HepG2 (cell line): ENCODE data around the gene LCN12. TPM values are rescaled to one million over a fixed set of nuclear protein-coding genes. Genes with fewer than 3 reads are reported as not detected.

ENCODE experiments used
- ATAC-seq: fragments of 200-7000 bp; cut with Tn5 transposase; 3 replicates; pipeline ENCODE4 v1.9.1; 2020; ENCODE audit warnings: mild to moderate bottlenecking, moderate library complexity
- BruUV-seq: library from RNA; stranded (reverse); fragments of 400-500 nt; replicated peaks from 2 replicates; lab custom pipeline; 2021; lab: Mats Ljungman, UMichigan
- CTCF ChIA-PET: fragments of 300-600 bp; formaldehyde crosslinking; extraction: SDS; loops from one replicate; lab custom pipeline; 2021; ENCODE audit warnings: low total read pairs, inconsistent platforms, low intra/inter-chr PET ratio; lab: Yijun Ruan, JAX
- POLR2A ChIA-PET: fragments of 350-600 bp; sonication (Branson Sonifier 250); formaldehyde crosslinking; loops from one replicate; lab custom pipeline; 2020; ENCODE audit warnings: antibody characterized with exemption, inconsistent platforms; lab: Yijun Ruan, JAX
- DNase-seq: peaks from one replicate; pipeline ENCODE4 v3.0.0-alpha.2; 2015; ENCODE audit warnings: low spot score
- FAIRE-seq: peaks from 3 replicates; lab custom pipeline; 2011; peaks lifted over from hg19 to GRCh38; lab: Jason Lieb, UNC
- H2AFZ ChIP-seq: one replicate; pipeline ENCODE4 v1.6.1; 2011; ENCODE audit warnings: low read length, inconsistent platforms
- H3K27ac ChIP-seq: fragments of 300-600 bp; 3 replicates; pipeline ENCODE4 v1.8.0; 2011; ENCODE audit warnings: mixed run types, mild to moderate bottlenecking, mixed read lengths, low read length, inconsistent platforms; ENCODE audit not compliant: insufficient read depth; ENCODE audit errors: extremely low read length
- H3K27me3 ChIP-seq, 2 experiments: fragments of 200-600 bp in 1 of 2; 2 replicates in 1 of 2; 3 replicates in 1 of 2; pipeline versions ENCODE4 v1.6.0 to v1.8.0; 2011; ENCODE audit warnings: low read length in 2 of 2, mild to moderate bottlenecking in 2 of 2, moderate library complexity in 2 of 2, inconsistent platforms in 1 of 2; ENCODE audit not compliant: insufficient read depth in 2 of 2, control insufficient read depth in 1 of 2
- H3K36me3 ChIP-seq, 2 experiments: fragments of 200-600 bp in 1 of 2; replicated peaks in 1 of 2; 2 replicates in 1 of 2; 3 replicates in 1 of 2; pipeline versions ENCODE4 v1.5.1 to v1.8.0; 2011; ENCODE audit warnings: low read length in 2 of 2, inconsistent platforms in 1 of 2; ENCODE audit not compliant: insufficient read depth in 2 of 2, control insufficient read depth in 1 of 2
- H3K4me1 ChIP-seq: 2 replicates; pipeline ENCODE4 v1.5.1; 2012; ENCODE audit warnings: low read length, inconsistent platforms; ENCODE audit not compliant: insufficient read depth
- H3K4me2 ChIP-seq: 2 replicates; pipeline ENCODE4 v1.6.0; 2011; ENCODE audit warnings: low read depth, low read length, inconsistent platforms
- H3K4me3 ChIP-seq, 3 experiments: fragments of 200-600 bp in 1 of 3; sonication (generic), shearing (Covaris generic) in 1 of 3; replicated peaks in 1 of 3; 2 replicates each; pipeline ENCODE4 v1.5.1; 2011 to 2016; ENCODE audit warnings: low read length in 3 of 3, inconsistent platforms in 2 of 3, low read depth in 2 of 3, mild to moderate bottlenecking in 2 of 3, control low read depth in 1 of 3, mixed read lengths in 1 of 3; ENCODE audit not compliant: insufficient read depth in 1 of 3
- H3K79me2 ChIP-seq: one replicate; pipeline ENCODE4 v1.6.1; 2011; ENCODE audit warnings: low read length, inconsistent platforms; ENCODE audit not compliant: insufficient read depth
- H3K9ac ChIP-seq: 2 replicates; pipeline ENCODE4 v1.6.0; 2011; ENCODE audit warnings: mild to moderate bottlenecking, low read depth, low read length, inconsistent platforms; ENCODE audit not compliant: insufficient read depth
- H3K9me3 ChIP-seq: 2 replicates; pipeline ENCODE4 v1.5.1; 2012; ENCODE audit warnings: mild to moderate bottlenecking, low read length
- H4K20me1 ChIP-seq: 2 replicates; pipeline ENCODE4 v1.6.0; 2011; ENCODE audit warnings: inconsistent platforms, mild to moderate bottlenecking, low read length, moderate library complexity; ENCODE audit not compliant: insufficient read depth
- ELF3 ChIP-seq: IDR thresholded peaks from 2 replicates; pipeline ENCODE4 v1.6.1; 2016; ENCODE audit warnings: missing genetic modification reagents, missing compliant biosample characterization
- FOSL2 ChIP-seq: sonication (generic); formaldehyde crosslinking; IDR thresholded peaks from 2 replicates; pipeline ENCODE4 v1.4.0; 2020; ENCODE audit warnings: missing genetic modification reagents
- FOXM1 ChIP-seq: sonication (generic); formaldehyde crosslinking; IDR thresholded peaks from 2 replicates; pipeline ENCODE4 v1.5.0; 2020; ENCODE audit warnings: missing genetic modification reagents
- GZF1 ChIP-seq: sonication (generic); formaldehyde crosslinking; IDR thresholded peaks from 2 replicates; pipeline ENCODE4 v1.5.1; 2020; ENCODE audit warnings: mild to moderate bottlenecking, missing genetic modification reagents
- HES4 ChIP-seq: sonication (generic); formaldehyde crosslinking; IDR thresholded peaks from 2 replicates; pipeline ENCODE4 v1.9.0; 2021; ENCODE audit warnings: mild to moderate bottlenecking, missing genetic modification reagents, borderline replicate concordance
- JUND ChIP-seq: sonication (generic); formaldehyde crosslinking; IDR thresholded peaks from 2 replicates; pipeline ENCODE4 v1.8.0; 2022; ENCODE audit warnings: mild to moderate bottlenecking, missing genetic modification reagents
- KLF11 ChIP-seq: IDR thresholded peaks from 2 replicates; pipeline ENCODE4 v1.6.1; 2016; ENCODE audit warnings: missing compliant biosample characterization
- PATZ1 ChIP-seq: sonication (generic); formaldehyde crosslinking; IDR thresholded peaks from 2 replicates; pipeline ENCODE4 v1.4.0; 2020; ENCODE audit warnings: missing genetic modification reagents
- RFX1 ChIP-seq: fragments of 450-650 bp; IDR thresholded peaks from 2 replicates; pipeline ENCODE4 v1.6.1; 2017
- ZBTB38 ChIP-seq: sonication (generic); formaldehyde crosslinking; IDR thresholded peaks from 2 replicates; pipeline ENCODE4 v1.5.1; 2020; ENCODE audit warnings: mild to moderate bottlenecking, missing genetic modification reagents
- ZBTB43 ChIP-seq: sonication (generic); formaldehyde crosslinking; conservative IDR thresholded peaks from 2 replicates; pipeline ENCODE4 v1.4.0; 2020; ENCODE audit warnings: missing genetic modification reagents
- ZFX ChIP-seq: sonication (generic); formaldehyde crosslinking; IDR thresholded peaks from 2 replicates; pipeline ENCODE4 v1.4.0; 2020; ENCODE audit warnings: mild to moderate bottlenecking, low read depth, missing genetic modification reagents, moderate library complexity
- ZNF451 ChIP-seq: sonication (generic); formaldehyde crosslinking; IDR thresholded peaks from 2 replicates; pipeline ENCODE4 v1.5.0; 2020; ENCODE audit warnings: mild to moderate bottlenecking, missing genetic modification reagents
- ZNF570 ChIP-seq: sonication (generic); formaldehyde crosslinking; IDR thresholded peaks from 2 replicates; pipeline ENCODE4 v1.4.0; 2020; ENCODE audit warnings: mild to moderate bottlenecking, missing genetic modification reagents, borderline replicate concordance
- ZNF768 ChIP-seq: sonication (generic); formaldehyde crosslinking; IDR thresholded peaks from 2 replicates; pipeline ENCODE4 v1.4.0; 2020; ENCODE audit warnings: missing genetic modification reagents
- ZNF790 ChIP-seq: sonication (generic); formaldehyde crosslinking; IDR thresholded peaks from 2 replicates; pipeline ENCODE4 v1.8.0; 2022; ENCODE audit warnings: missing genetic modification reagents, mild to moderate bottlenecking, borderline replicate concordance
- ZSCAN31 ChIP-seq: sonication (generic); formaldehyde crosslinking; IDR thresholded peaks from 2 replicates; pipeline ENCODE4 v1.5.0; 2020; ENCODE audit warnings: low read depth, mild to moderate bottlenecking, missing genetic modification reagents
- WGBS: methylation state at CpG from one replicate; pipeline ENCODE4 v1.1.6; 2017; ENCODE audit warnings: low lambda C conversion rate; 5-methylcytosine and 5-hydroxymethylcytosine counted together
- in situ Hi-C: cut with HindIII; loops from 2 replicates; pipeline ENCODE4 v1.10.0; 2017; ENCODE audit warnings: low pct_unique_long_range_greater_than_20kb; ENCODE audit not compliant: extremely low pct_ligation_motif_present
- intact Hi-C: fragments of 100-400 bp; cut with micrococcal nuclease; formaldehyde crosslinking; loops from one replicate; pipeline ENCODE4 v1.10.0; 2022; ENCODE audit not compliant: unreplicated experiment
- polyA plus RNA-seq, 8 experiments: library from polyadenylated mRNA; depleted of rRNA in 3 of 8; stranded (reverse) in 7 of 8; unstranded in 1 of 8; fragments of >200 nt; fragmentation: Illumina TruSeq in 4 of 8; extraction: Trizol in 4 of 8; gene quantifications; 2 replicates each; pipeline versions ENCODE4 v1.2.1 to v1.2.3, GENCODE V29; 2011 to 2016; ENCODE audit warnings: low read depth in 4 of 8, missing spikeins in 1 of 8, mixed read lengths in 1 of 8; ENCODE audit not compliant: insufficient read depth in 1 of 8
- total RNA-seq, 5 experiments: library from RNA; depleted of rRNA; stranded (reverse); fragments of >200 nt; fragmentation: Illumina TruSeq; extraction: Trizol; gene quantifications; 2 replicates each; pipeline ENCODE4 v1.2.3, GENCODE V29; 2016; ENCODE audit warnings: low read depth in 1 of 5
- TF ChIP-seq, protein P1 (sequence below): sonication (generic); formaldehyde crosslinking; IDR thresholded peaks from 2 replicates; pipeline ENCODE4 v1.5.1; 2020; ENCODE audit warnings: mild to moderate bottlenecking, missing genetic modification reagents, moderate library complexity

LCN12 gene
- total and polyA plus RNA-seq, 2 of the 13 experiments (the other 11 are each of a cell fraction or from before 2014, with no cell fraction given): 3.4 to 6.9 TPM

DNA sequence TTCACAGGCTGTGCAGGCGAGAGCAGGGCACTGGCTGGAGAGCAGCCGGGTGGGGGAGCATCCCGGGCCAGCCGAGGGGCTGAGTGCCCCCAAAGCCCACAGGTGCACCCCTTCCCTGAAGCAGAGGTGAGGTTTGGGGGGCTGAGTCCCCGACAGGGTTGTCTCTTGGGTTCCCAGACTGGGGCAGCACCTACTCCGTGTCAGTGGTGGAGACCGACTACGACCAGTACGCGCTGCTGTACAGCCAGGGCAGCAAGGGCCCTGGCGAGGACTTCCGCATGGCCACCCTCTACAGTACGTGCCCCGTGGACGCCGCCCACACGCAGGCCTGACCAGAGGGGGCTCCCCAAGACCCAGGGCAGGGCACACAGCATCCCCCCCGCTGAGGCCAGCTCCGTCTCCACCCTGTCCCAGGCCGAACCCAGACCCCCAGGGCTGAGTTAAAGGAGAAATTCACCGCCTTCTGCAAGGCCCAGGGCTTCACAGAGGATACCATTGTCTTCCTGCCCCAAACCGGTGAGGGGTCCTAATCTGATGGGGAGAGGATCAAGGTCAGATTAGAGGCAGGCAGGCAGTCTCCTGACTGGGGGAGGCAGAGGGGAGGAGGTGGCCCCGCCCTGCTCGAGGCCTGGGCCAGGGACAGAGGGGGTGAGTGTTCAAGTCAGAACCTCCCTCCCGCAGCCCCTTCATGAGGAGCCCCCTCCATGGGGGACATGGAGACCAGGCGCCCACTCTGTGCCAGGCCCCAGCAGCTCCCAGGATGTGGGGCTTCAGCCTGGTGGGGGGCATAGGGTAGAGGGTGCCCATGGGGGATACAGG, 27.9 kb downstream of the LCN12 start:
- POLR2A ChIA-PET: interaction anchor here (2.3 kb wide), 1 partner anchor 12 kb away, joined by 13 read pairs; the partner anchor contains the start of gene PAXX
- no peak for TF ChIP-seq ZBTB43 (CRISPR knock-in tag)
- TF ChIP-seq RFX1: no peak
- no peak for TF ChIP-seq ZNF570 (CRISPR knock-in tag)
- TF ChIP-seq FOSL2 (CRISPR knock-in tag): no peak
- peak; percentile 34; the same call in 1 of the 2 replicates for TF ChIP-seq ELF3 (CRISPR knock-in tag)
- peak; percentile 83 for TF ChIP-seq PATZ1
- TF ChIP-seq ZBTB38 (CRISPR knock-in tag): 0 out of 2 replicates have a peak, but pooled peaks have one; percentile 41
- no peak for TF ChIP-seq FOXM1 (CRISPR knock-in tag)
- no peak for TF ChIP-seq ZNF790
- TF ChIP-seq ZNF768 (CRISPR knock-in tag): peak; percentile 84; the same call in 1 of the 2 replicates
- TF ChIP-seq JUND (CRISPR knock-in tag): no peak
- TF ChIP-seq KLF11 (CRISPR knock-in tag): no peak
- no peak for TF ChIP-seq GZF1 (CRISPR knock-in tag)
- no peak for TF ChIP-seq ZNF451 (CRISPR knock-in tag)
- TF ChIP-seq ZFX (CRISPR knock-in tag): peak; percentile 48
- no peak for TF ChIP-seq HES4 (CRISPR knock-in tag)
- no peak for TF ChIP-seq ZSCAN31 (CRISPR knock-in tag)
- TF ChIP-seq, protein P1, sequence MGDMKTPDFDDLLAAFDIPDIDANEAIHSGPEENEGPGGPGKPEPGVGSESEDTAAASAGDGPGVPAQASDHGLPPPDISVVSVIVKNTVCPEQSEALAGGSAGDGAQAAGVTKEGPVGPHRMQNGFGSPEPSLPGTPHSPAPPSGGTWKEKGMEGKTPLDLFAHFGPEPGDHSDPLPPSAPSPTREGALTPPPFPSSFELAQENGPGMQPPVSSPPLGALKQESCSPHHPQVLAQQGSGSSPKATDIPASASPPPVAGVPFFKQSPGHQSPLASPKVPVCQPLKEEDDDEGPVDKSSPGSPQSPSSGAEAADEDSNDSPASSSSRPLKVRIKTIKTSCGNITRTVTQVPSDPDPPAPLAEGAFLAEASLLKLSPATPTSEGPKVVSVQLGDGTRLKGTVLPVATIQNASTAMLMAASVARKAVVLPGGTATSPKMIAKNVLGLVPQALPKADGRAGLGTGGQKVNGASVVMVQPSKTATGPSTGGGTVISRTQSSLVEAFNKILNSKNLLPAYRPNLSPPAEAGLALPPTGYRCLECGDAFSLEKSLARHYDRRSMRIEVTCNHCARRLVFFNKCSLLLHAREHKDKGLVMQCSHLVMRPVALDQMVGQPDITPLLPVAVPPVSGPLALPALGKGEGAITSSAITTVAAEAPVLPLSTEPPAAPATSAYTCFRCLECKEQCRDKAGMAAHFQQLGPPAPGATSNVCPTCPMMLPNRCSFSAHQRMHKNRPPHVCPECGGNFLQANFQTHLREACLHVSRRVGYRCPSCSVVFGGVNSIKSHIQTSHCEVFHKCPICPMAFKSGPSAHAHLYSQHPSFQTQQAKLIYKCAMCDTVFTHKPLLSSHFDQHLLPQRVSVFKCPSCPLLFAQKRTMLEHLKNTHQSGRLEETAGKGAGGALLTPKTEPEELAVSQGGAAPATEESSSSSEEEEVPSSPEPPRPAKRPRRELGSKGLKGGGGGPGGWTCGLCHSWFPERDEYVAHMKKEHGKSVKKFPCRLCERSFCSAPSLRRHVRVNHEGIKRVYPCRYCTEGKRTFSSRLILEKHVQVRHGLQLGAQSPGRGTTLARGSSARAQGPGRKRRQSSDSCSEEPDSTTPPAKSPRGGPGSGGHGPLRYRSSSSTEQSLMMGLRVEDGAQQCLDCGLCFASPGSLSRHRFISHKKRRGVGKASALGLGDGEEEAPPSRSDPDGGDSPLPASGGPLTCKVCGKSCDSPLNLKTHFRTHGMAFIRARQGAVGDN (CRISPR knock-in tag): peak; percentile 41

More for the DNA sequence above, 27.9 kb downstream of the LCN12 start:
- BruUV-seq: no TSS peak
- peak; percentile 16 for ATAC-seq
- Histone ChIP-seq H3K9ac (peak overlapping the region; percentile 23; the same call in 1 of the 2 replicates), H4K20me1 (no peaks in the 10 kb centered on the region), H3K9me3 (no peaks in the 10 kb centered on the region), H3K27me3 (peaks cover 8 to 60% of the 10 kb centered on the region in 2 experiments), H3K36me3 (no peaks in the 10 kb centered on the region), H3K4me2 (peak overlapping the region; percentile 51), H3K4me1 (peaks cover 39% of the 10 kb centered on the region), H3K4me3 (peak overlapping the region in 2 of 3 experiments; percentile 18 to 34; a peak in 3 of 6 replicates), H3K79me2 (no peaks in the 10 kb centered on the region), H3K27ac (no peak overlapping the region), H2AFZ (peak overlapping the region; percentile 6)
- peak; percentile 59 for DNase-seq
- intact Hi-C loops (no loop called here), in situ Hi-C loops (no loop called here)
- whole genome bisulfite sequencing: 40% methylated on average over 1 of the region's 26 CpGs
- CTCF ChIA-PET: no interaction called here
- no peak for FAIRE-seq
